PFSK-1 (cell line): ENCODE results near the gene MAP1LC3A. TPM values are rescaled to one million over a fixed set of nuclear protein-coding genes. Genes with fewer than 3 reads are reported as not detected.

Experiments used
- FOXP2 ChIP-seq: optimal IDR thresholded peaks from 2 replicates; pipeline ENCODE3; 2011; ENCODE audit warnings: borderline replicate concordance, control low read depth, inconsistent platforms; ENCODE audit not compliant: insufficient read depth; ENCODE audit errors: extremely low read length, extremely low read depth
- POLR2AphosphoS5 ChIP-seq: IDR thresholded peaks from 2 replicates; pipeline ENCODE4 v1.6.1; 2012; ENCODE audit warnings: low read depth, mild to moderate bottlenecking, control low read depth, low read length, moderate library complexity
- REST ChIP-seq, 2 experiments: IDR thresholded peaks; 2 replicates each; pipeline versions ENCODE4 v1.6.1 to v1.8.0; 2011 to 2012; ENCODE audit warnings: low read depth in 2 of 2, low read length in 2 of 2, control low read depth in 1 of 2, inconsistent platforms in 1 of 2, mild to moderate bottlenecking in 1 of 2, moderate library complexity in 1 of 2; ENCODE audit not compliant: insufficient read depth in 1 of 2
- SIN3A ChIP-seq: IDR thresholded peaks from 2 replicates; pipeline ENCODE4 v1.6.1; 2012; ENCODE audit warnings: mild to moderate bottlenecking, low read length, moderate library complexity, borderline replicate concordance; ENCODE audit not compliant: insufficient read depth
- TAF1 ChIP-seq: IDR thresholded peaks from 2 replicates; pipeline ENCODE4 v1.6.1; 2012; ENCODE audit warnings: low read length, control low read depth, borderline replicate concordance; ENCODE audit not compliant: insufficient read depth
- polyA plus RNA-seq: library from polyadenylated mRNA; unstranded; fragments of >200 nt; gene quantifications from one replicate; pipeline ENCODE4 v1.2.1, GENCODE V29; 2012; ENCODE audit warnings: low read depth, missing spikeins; ENCODE audit not compliant: insufficient read length

MAP1LC3A gene
- 49.5 TPM for polyA plus RNA-seq

DNA sequence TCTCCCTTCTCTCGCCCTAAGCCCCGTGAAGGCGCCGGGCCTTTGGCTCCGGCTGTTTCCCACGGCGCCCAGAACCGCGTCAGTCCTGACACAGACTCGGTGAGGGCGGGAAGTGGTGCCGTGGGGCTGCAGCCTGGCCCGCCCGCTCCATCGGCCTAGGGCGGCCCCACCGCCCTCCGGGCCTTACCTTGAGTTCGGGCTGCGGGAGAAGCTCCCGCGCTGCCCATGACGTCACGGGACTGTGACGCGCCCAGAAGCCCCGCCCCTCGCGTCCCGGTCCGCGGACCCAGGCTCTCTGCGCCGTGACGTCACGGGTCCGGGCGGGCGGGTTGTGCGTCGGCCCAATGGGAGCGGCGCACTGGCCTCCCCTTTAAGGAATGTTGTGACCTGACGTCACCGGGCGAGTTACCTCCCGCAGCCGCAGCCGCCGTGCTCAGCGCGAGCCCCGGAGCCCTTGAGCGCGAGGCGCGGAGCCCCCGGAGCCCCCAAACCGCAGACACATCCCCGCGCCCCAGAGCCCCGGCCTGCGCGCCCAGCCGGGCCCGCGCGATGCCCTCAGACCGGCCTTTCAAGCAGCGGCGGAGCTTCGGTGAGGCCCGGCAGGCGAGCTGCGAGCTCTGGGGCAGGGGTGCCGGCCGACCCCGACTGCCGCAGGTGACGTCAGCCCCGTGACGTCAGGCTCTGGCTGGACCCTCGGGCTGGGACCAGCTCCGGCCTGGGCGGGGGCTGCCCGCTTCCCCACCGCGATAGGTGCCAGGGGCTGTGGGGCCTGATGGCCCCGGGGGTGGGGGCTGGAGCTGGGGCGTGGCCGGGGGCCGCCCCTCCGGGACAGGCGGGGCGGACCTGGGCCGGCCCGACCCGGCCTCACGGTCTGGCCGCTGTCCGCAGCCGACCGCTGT is at the start of gene MAP1LC3A:
Gene MAP1LC3A (plus strand): TSS at position 399 of the 899 bp plus-strand sequence. CDS start 151 bp downstream, at position 550.
- TF ChIP-seq TAF1: no peak
- TF ChIP-seq FOXP2: peak; percentile 62
- TF ChIP-seq SIN3A: no peak
- no peak for TF ChIP-seq POLR2AphosphoS5

DNA sequence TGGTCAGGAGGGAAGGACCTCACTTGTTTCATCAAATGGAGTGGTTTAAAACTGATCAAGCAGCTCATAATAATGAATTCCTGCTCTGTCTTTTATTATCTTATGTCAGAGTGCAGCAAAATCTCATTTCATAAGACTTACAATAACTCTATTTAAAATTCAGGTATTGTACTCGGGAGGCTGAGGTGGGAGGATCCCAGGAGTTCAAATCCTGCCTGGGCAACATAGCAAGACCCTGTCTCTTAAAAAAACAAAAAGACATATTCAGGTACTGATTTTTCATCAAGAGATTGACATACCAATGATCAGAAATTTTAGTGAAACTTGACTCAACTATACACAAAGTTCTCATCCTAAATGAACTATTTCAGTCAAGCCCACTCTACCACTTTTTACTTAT is 47.9 kb upstream of the MAP1LC3A start:
- TF ChIP-seq SIN3A (no peak), REST (IDR thresholded peaks at IDR 0.05; ENCODE audit: insufficient read depth in 1 of 2, low read depth in 2 of 2, low read length in 2 of 2) (no peak), TAF1 (no peak), POLR2AphosphoS5 (no peak), FOXP2 (no peak)

DNA sequence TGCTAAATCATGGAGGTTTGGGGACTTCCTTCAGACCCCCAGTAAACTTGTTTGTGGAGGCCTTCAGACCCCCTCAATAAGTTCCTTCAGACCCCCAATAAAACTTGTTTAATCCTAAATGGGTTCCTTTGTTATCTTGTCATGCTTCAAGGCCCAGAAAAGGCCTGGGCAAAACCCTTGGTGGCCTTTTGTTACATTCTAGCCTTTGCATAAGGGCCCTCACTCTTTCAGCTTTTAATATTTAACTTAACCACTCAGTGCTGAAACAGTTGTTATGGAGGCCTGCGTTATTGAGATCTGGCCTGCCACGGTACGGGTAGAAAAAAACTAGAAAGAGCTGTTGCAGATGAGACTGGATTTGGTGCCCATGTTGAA is 46.6 kb upstream of the MAP1LC3A start:
- TF ChIP-seq REST (IDR thresholded peaks at IDR 0.05; ENCODE audit: insufficient read depth in 1 of 2, low read depth in 2 of 2, low read length in 2 of 2) (no peak), POLR2AphosphoS5 (no peak), TAF1 (no peak), FOXP2 (no peak), SIN3A (no peak)

GRCh38 chr20:34512266-34512954 is 46.1 kb upstream of the MAP1LC3A start:
- TF ChIP-seq POLR2AphosphoS5: no peak
- no peak for TF ChIP-seq TAF1
- TF ChIP-seq FOXP2: no peak
- no peak for TF ChIP-seq REST (IDR thresholded peaks at IDR 0.05; ENCODE audit: insufficient read depth in 1 of 2, low read depth in 2 of 2, low read length in 2 of 2)
- no peak for TF ChIP-seq SIN3A

DNA sequence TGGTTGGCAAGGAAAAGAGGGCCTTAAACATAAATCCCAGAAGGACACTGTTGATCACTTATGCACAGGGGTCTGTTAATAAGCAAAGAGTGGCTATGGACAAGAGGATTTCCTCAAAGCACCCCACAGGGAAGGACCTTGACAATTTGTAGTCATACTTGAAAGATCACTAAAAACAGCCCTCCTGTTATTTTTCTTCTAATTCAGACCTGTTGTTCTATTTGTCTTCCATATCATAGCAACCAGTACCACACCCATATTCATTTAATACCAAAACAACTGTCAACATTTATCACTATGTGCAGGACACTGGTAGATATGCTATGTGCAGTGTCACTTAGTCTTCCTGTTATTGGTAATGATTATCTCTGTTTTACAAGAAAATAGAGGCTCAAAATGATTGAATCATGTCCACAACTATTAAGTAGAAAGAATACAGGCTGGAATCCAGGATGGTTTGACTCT is 45.5 kb upstream of the MAP1LC3A start:
- TF ChIP-seq FOXP2 (no peak), POLR2AphosphoS5 (no peak), SIN3A (no peak), REST (IDR thresholded peaks at IDR 0.05; ENCODE audit: insufficient read depth in 1 of 2, low read depth in 2 of 2, low read length in 2 of 2) (no peak), TAF1 (no peak)
